ENCODE data around the gene LBR. TPM values are rescaled to one million over a fixed set of nuclear protein-coding genes. Genes with fewer than 3 reads are reported as not detected.

The LBR gene
- total RNA-seq, 1 donor from 2014 or later, result 81.0 TPM

- no peak for DNase-seq (ENCODE audit: low spot score)
Measured at GRCh38 chr1:225373155-225373554, 54.7 kb downstream of the LBR start.

GRCh38 chr1:225371366-225372010 is 56.4 kb downstream of the LBR start:
- no peak for DNase-seq (ENCODE audit: low spot score)

GRCh38 chr1:225368036-225368552 is 59.7 kb downstream of the LBR start:
- no peak for DNase-seq (ENCODE audit: low spot score)

- no peak for DNase-seq (ENCODE audit: low spot score)
Measured at GRCh38 chr1:225366552-225366951, 61.3 kb downstream of the LBR start.

- DNase-seq (ENCODE audit: low spot score), result no peak
Measured at GRCh38 chr1:225366018-225366417, 61.8 kb downstream of the LBR start.

- DNase-seq (ENCODE audit: low spot score), result no peak
Measured at GRCh38 chr1:225364439-225364838, 63.4 kb downstream of the LBR start.

- DNase-seq (ENCODE audit: low spot score), result no peak
Measured at GRCh38 chr1:225362805-225363204, 65.0 kb downstream of the LBR start.

- no peak for DNase-seq (ENCODE audit: low spot score)
Measured at GRCh38 chr1:225361176-225361575, 66.7 kb downstream of the LBR start.

GRCh38 chr1:225360119-225360518 is 67.7 kb downstream of the LBR start:
- no peak for DNase-seq (ENCODE audit: low spot score)

- no peak for DNase-seq (ENCODE audit: low spot score)
Measured at GRCh38 chr1:225355863-225356262, 72.0 kb downstream of the LBR start.

GRCh38 chr1:225354906-225355305 is 72.9 kb downstream of the LBR start:
- DNase-seq (ENCODE audit: low spot score), result no peak

Other genes starting within 250 kb of the LBR start
- gene ENAH, start 225.1 kb upstream of the LBR start, total RNA-seq, result 104 TPM

Data from ureter (tissue), 1 donor.